ENCODE measurements around the gene CECR2.
A peak's percentile ranks its signal among the peaks of the same experiment; 100 is the strongest.

CECR2 gene

GRCh38 chr22:17575151-17575550 lies 205.9 kb downstream of the CECR2 start:
- no peak for DNase-seq (ENCODE audit: low spot score)

GRCh38 chr22:17575681-17576080 lies 206.4 kb downstream of the CECR2 start:
- no peak for DNase-seq (ENCODE audit: low spot score)

GRCh38 chr22:17576470-17576869 lies 207.2 kb downstream of the CECR2 start:
- DNase-seq (ENCODE audit: low spot score) = peak; percentile 24

- DNase-seq (ENCODE audit: low spot score) = no peak
Measured at GRCh38 chr22:17578136-17578754, 209.0 kb downstream of the CECR2 start.

- no peak for DNase-seq (ENCODE audit: low spot score)
Measured at GRCh38 chr22:17579535-17579981, 210.3 kb downstream of the CECR2 start.

- peak; percentile 74 for DNase-seq (ENCODE audit: low spot score)
Measured at GRCh38 chr22:17580441-17581031, 211.3 kb downstream of the CECR2 start.

GRCh38 chr22:17581056-17581455 lies 211.8 kb downstream of the CECR2 start:
- no peak for DNase-seq (ENCODE audit: low spot score)

- no peak for DNase-seq (ENCODE audit: low spot score)
Measured at GRCh38 chr22:17581631-17582030, 212.4 kb downstream of the CECR2 start.

GRCh38 chr22:17583151-17583550 lies 213.9 kb downstream of the CECR2 start:
- no peak for DNase-seq (ENCODE audit: low spot score)

- no peak for DNase-seq (ENCODE audit: low spot score)
Measured at GRCh38 chr22:17586831-17587440, 217.7 kb downstream of the CECR2 start.

GRCh38 chr22:17587629-17588028 lies 218.4 kb downstream of the CECR2 start:
- DNase-seq (ENCODE audit: low spot score) = no peak

- DNase-seq (ENCODE audit: low spot score) = no peak
Measured at GRCh38 chr22:17588606-17589005, 219.3 kb downstream of the CECR2 start.

GRCh38 chr22:17589810-17590375 lies 220.6 kb downstream of the CECR2 start:
- DNase-seq (ENCODE audit: low spot score) = no peak

GRCh38 chr22:17590586-17590985 lies 221.3 kb downstream of the CECR2 start:
- no peak for DNase-seq (ENCODE audit: low spot score)

GRCh38 chr22:17592201-17592600 lies 222.9 kb downstream of the CECR2 start:
- no peak for DNase-seq (ENCODE audit: low spot score)

- no peak for DNase-seq (ENCODE audit: low spot score)
Measured at GRCh38 chr22:17596226-17596625, 227.0 kb downstream of the CECR2 start.

GRCh38 chr22:17597217-17597616 lies 228.0 kb downstream of the CECR2 start:
- DNase-seq (ENCODE audit: low spot score) = no peak

- no peak for DNase-seq (ENCODE audit: low spot score)
Measured at GRCh38 chr22:17598318-17598717, 229.1 kb downstream of the CECR2 start.

- DNase-seq (ENCODE audit: low spot score) = no peak
Measured at GRCh38 chr22:17601031-17601430, 231.8 kb downstream of the CECR2 start.

- DNase-seq (ENCODE audit: low spot score) = no peak
Measured at GRCh38 chr22:17603668-17604067, 234.4 kb downstream of the CECR2 start.

GRCh38 chr22:17606496-17606895 lies 237.2 kb downstream of the CECR2 start:
- DNase-seq (ENCODE audit: low spot score) = no peak
